Measurements from ENCODE around the gene ANTXR2. TPM values are rescaled to one million over a fixed set of nuclear protein-coding genes. Genes with fewer than 3 reads are reported as not detected.

The ANTXR2 gene
- total and polyA plus RNA-seq, 9 of the 15 experiments (the other 6 are each of a cell fraction or from before 2014, with no cell fraction given): 10.1 to 83.8 (median 60.3) TPM

DNA sequence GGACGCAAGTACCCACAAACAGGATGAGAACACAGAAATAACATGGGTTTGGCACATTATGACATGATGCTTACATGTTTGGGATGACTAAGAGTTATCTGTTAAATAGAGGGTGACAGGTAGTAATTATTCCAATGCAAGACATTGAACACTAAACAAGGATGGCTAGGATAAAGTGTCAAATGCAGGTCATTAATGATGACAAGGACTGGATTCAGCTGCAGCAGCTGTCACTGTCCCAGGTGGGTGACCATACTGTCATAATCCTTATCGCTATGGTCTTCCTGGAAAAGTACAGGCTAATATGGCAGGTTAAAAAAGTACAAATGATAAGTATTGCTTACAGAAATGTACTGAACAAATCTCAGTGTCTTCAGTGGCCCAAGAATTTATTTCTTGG is 123.9 kb downstream of the ANTXR2 start (continued):
- TF ChIP-seq, protein P1, sequence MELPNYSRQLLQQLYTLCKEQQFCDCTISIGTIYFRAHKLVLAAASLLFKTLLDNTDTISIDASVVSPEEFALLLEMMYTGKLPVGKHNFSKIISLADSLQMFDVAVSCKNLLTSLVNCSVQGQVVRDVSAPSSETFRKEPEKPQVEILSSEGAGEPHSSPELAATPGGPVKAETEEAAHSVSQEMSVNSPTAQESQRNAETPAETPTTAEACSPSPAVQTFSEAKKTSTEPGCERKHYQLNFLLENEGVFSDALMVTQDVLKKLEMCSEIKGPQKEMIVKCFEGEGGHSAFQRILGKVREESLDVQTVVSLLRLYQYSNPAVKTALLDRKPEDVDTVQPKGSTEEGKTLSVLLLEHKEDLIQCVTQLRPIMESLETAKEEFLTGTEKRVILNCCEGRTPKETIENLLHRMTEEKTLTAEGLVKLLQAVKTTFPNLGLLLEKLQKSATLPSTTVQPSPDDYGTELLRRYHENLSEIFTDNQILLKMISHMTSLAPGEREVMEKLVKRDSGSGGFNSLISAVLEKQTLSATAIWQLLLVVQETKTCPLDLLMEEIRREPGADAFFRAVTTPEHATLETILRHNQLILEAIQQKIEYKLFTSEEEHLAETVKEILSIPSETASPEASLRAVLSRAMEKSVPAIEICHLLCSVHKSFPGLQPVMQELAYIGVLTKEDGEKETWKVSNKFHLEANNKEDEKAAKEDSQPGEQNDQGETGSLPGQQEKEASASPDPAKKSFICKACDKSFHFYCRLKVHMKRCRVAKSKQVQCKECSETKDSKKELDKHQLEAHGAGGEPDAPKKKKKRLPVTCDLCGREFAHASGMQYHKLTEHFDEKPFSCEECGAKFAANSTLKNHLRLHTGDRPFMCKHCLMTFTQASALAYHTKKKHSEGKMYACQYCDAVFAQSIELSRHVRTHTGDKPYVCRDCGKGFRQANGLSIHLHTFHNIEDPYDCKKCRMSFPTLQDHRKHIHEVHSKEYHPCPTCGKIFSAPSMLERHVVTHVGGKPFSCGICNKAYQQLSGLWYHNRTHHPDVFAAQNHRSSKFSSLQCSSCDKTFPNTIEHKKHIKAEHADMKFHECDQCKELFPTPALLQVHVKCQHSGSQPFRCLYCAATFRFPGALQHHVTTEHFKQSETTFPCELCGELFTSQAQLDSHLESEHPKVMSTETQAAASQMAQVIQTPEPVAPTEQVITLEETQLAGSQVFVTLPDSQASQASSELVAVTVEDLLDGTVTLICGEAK (IDR thresholded peaks at IDR 0.05): no peak
- TF ChIP-seq, protein P1 (CRISPR knock-in tag; IDR thresholded peaks at IDR 0.05): no peak
- TF ChIP-seq ZFP36 (IDR thresholded peaks at IDR 0.05; ENCODE audit: low read depth, low read length, partially characterized antibody) (no peak), ARID1B (IDR thresholded peaks at IDR 0.05) (no peak), CBX8 (IDR thresholded peaks at IDR 0.05; ENCODE audit: borderline replicate concordance, extremely low read depth, low read depth, low read length, poor library complexity, severe bottlenecking) (no peak), ZNF695 (CRISPR knock-in tag; IDR thresholded peaks at IDR 0.05) (no peak), SIX5 (IDR thresholded peaks at IDR 0.05; ENCODE audit: borderline replicate concordance in 1 of 2, insufficient read depth in 1 of 2, low read depth in 1 of 2, low read length in 2 of 2) (no peak), BCOR (IDR thresholded peaks at IDR 0.05) (no peak), ZNF316 (IDR thresholded peaks at IDR 0.05) (no peak), LCOR (CRISPR knock-in tag; IDR thresholded peaks at IDR 0.05) (no peak), SRSF7 (optimal IDR thresholded peaks at IDR 0.05; ENCODE audit: low read depth, low read length) (no peak), MEF2D (tag; conservative IDR thresholded peaks at IDR 0.05; ENCODE audit: low read depth) (no peak)
- TF ChIP-seq, protein P2, sequence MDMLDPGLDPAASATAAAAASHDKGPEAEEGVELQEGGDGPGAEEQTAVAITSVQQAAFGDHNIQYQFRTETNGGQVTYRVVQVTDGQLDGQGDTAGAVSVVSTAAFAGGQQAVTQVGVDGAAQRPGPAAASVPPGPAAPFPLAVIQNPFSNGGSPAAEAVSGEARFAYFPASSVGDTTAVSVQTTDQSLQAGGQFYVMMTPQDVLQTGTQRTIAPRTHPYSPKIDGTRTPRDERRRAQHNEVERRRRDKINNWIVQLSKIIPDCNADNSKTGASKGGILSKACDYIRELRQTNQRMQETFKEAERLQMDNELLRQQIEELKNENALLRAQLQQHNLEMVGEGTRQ (CRISPR knock-in tag; IDR thresholded peaks at IDR 0.05): no peak
- TF ChIP-seq, protein P3, sequence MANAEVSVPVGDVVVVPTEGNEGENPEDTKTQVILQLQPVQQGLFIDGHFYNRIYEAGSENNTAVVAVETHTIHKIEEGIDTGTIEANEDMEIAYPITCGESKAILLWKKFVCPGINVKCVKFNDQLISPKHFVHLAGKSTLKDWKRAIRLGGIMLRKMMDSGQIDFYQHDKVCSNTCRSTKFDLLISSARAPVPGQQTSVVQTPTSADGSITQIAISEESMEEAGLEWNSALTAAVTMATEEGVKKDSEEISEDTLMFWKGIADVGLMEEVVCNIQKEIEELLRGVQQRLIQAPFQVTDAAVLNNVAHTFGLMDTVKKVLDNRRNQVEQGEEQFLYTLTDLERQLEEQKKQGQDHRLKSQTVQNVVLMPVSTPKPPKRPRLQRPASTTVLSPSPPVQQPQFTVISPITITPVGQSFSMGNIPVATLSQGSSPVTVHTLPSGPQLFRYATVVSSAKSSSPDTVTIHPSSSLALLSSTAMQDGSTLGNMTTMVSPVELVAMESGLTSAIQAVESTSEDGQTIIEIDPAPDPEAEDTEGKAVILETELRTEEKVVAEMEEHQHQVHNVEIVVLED (CRISPR knock-in tag; IDR thresholded peaks at IDR 0.05): no peak

Measured in K562 (cell line).